Smooth muscle cell (in vitro differentiated cells): ENCODE results near the gene PRDX4. TPM values are rescaled to one million over a fixed set of nuclear protein-coding genes. Genes with fewer than 3 reads are reported as not detected.
A peak's percentile ranks its signal among the peaks of the same experiment; 100 is the strongest.

ENCODE experiments used
- DNase-seq: peaks from one replicate; lab custom pipeline; 2025; ENCODE audit not compliant: unreplicated experiment; lab: John Stamatoyannopoulos, UW
- H2AFZ ChIP-seq: fragments of 200-600 bp; sonication (generic); 2 replicates; pipeline ENCODE4 v1.6.0; 2016; ENCODE audit warnings: antibody characterized with exemption, low read depth, mild to moderate bottlenecking
- H3F3A ChIP-seq: fragments of 200-600 bp; sonication (generic); 2 replicates; pipeline ENCODE4 v1.6.0; 2017; ENCODE audit warnings: antibody characterized with exemption, low read depth
- H3K27ac ChIP-seq: fragments of 200-600 bp; sonication (generic); 2 replicates; pipeline ENCODE4 v1.5.1; 2016; ENCODE audit warnings: low read depth, mild to moderate bottlenecking
- H3K27me3 ChIP-seq: fragments of 200-600 bp; sonication (generic); 2 replicates; pipeline ENCODE4 v1.6.1; 2016; ENCODE audit warnings: low read depth, mild to moderate bottlenecking
- H3K36me3 ChIP-seq: fragments of 200-600 bp; sonication (generic); 2 replicates; pipeline ENCODE4 v1.5.1; 2016; ENCODE audit warnings: low read depth
- H3K4me1 ChIP-seq: fragments of 200-600 bp; sonication (generic); 2 replicates; pipeline ENCODE4 v1.5.1; 2016; ENCODE audit warnings: low read depth
- H3K4me2 ChIP-seq: fragments of 200-600 bp; sonication (generic); 2 replicates; pipeline ENCODE4 v1.6.0; 2016; ENCODE audit warnings: mild to moderate bottlenecking
- H3K4me3 ChIP-seq: fragments of 200-600 bp; sonication (generic); 2 replicates; pipeline ENCODE4 v1.5.1; 2016; ENCODE audit warnings: mild to moderate bottlenecking
- H3K79me2 ChIP-seq: fragments of 200-600 bp; sonication (generic); 2 replicates; pipeline ENCODE4 v1.6.0; 2016; ENCODE audit warnings: low read depth, mild to moderate bottlenecking
- H3K9ac ChIP-seq: fragments of 200-600 bp; sonication (generic); 2 replicates; pipeline ENCODE4 v1.6.0; 2016; ENCODE audit warnings: low read depth
- H3K9me3 ChIP-seq: fragments of 200-600 bp; sonication (generic); replicated peaks from 2 replicates; pipeline ENCODE4 v1.5.1; 2016; ENCODE audit warnings: low read depth
- H4K20me1 ChIP-seq: fragments of 200-600 bp; sonication (generic); 2 replicates; pipeline ENCODE4 v1.6.0; 2016; ENCODE audit warnings: low read depth
- CTCF ChIP-seq: fragments of 200-600 bp; sonication (generic); IDR thresholded peaks from 2 replicates; pipeline ENCODE4 v1.5.1; 2017; ENCODE audit warnings: borderline replicate concordance, mild to moderate bottlenecking, antibody characterized with exemption; ENCODE audit not compliant: insufficient read depth, poor library complexity, severe bottlenecking
- WGBS: methylation state at CpG from one replicate; pipeline ENCODE4 v1.1.7; 2016; ENCODE audit warnings: low lambda C conversion rate; 5-methylcytosine and 5-hydroxymethylcytosine counted together
- polyA plus RNA-seq: library from polyadenylated mRNA; unstranded; fragments of >200 nt; fragmentation: Nextera tagmentation; extraction: Ambion mirVana; gene quantifications from 2 replicates; pipeline ENCODE4 v1.2.1, GENCODE V29; 2016
- total RNA-seq: library from RNA; depleted of rRNA; stranded (reverse); fragments of >200 nt; gene quantifications from 2 replicates; pipeline ENCODE4 v1.2.3, GENCODE V29; 2014

Gene PRDX4
- total and polyA plus RNA-seq, 2 experiments from 2014 or later = 768 to 868 TPM

- 50% methylated on average over 1 of the region's 1 CpG for WGBS
- Histone ChIP-seq H4K20me1 (no peaks in the 10 kb centered on the region), H3K27ac (no peak overlapping the region), H3K9me3 (no peaks in the 10 kb centered on the region), H3K27me3 (no peaks in the 10 kb centered on the region), H3K79me2 (no peaks in the 10 kb centered on the region), H3K4me2 (no peak overlapping the region), H3K4me1 (no peaks in the 10 kb centered on the region), H3K36me3 (no peaks in the 10 kb centered on the region), H2AFZ (no peak overlapping the region), H3K9ac (no peak overlapping the region), H3F3A (no peaks in the 10 kb centered on the region), H3K4me3 (no peak overlapping the region)
- DNase-seq = no peak
- no peak for TF ChIP-seq CTCF
Measured at GRCh38 chrX:23626651-23627050, 40.6 kb upstream of the PRDX4 start.

GRCh38 chrX:23628131-23628530 lies 39.2 kb upstream of the PRDX4 start:
- no peaks in the 10 kb centered on the region for H3K27me3 ChIP-seq
- H2AFZ ChIP-seq = no peak overlapping the region
- H3K36me3 ChIP-seq = no peaks in the 10 kb centered on the region
- no peak overlapping the region for H3K4me3 ChIP-seq
- H4K20me1 ChIP-seq = no peaks in the 10 kb centered on the region
- H3K9ac ChIP-seq = no peak overlapping the region
- H3K4me1 ChIP-seq = no peaks in the 10 kb centered on the region
- TF ChIP-seq CTCF = no peak
- no peak overlapping the region for H3K27ac ChIP-seq
- no peaks in the 10 kb centered on the region for H3K79me2 ChIP-seq
- WGBS = 29% methylated on average over 3 of the region's 3 CpGs
- no peak for DNase-seq
- H3F3A ChIP-seq = no peaks in the 10 kb centered on the region
- H3K4me2 ChIP-seq = no peak overlapping the region
- no peaks in the 10 kb centered on the region for H3K9me3 ChIP-seq

GRCh38 chrX:23631136-23631535 lies 36.2 kb upstream of the PRDX4 start:
- H3K27ac ChIP-seq = no peak overlapping the region
- H3K79me2 ChIP-seq = no peaks in the 10 kb centered on the region
- H3K27me3 ChIP-seq = no peaks in the 10 kb centered on the region
- no peak overlapping the region for H3K9ac ChIP-seq
- no peak overlapping the region for H2AFZ ChIP-seq
- H3K4me3 ChIP-seq = no peak overlapping the region
- 79% methylated on average over 4 of the region's 4 CpGs for WGBS
- no peaks in the 10 kb centered on the region for H3K9me3 ChIP-seq
- no peak for TF ChIP-seq CTCF
- no peaks in the 10 kb centered on the region for H3F3A ChIP-seq
- DNase-seq = no peak
- H4K20me1 ChIP-seq = no peaks in the 10 kb centered on the region
- no peaks in the 10 kb centered on the region for H3K4me1 ChIP-seq
- H3K4me2 ChIP-seq = no peak overlapping the region
- H3K36me3 ChIP-seq = no peaks in the 10 kb centered on the region

- Histone ChIP-seq H3K27me3 (no peaks in the 10 kb centered on the region), H3K27ac (no peak overlapping the region), H3K36me3 (no peaks in the 10 kb centered on the region), H3K79me2 (no peaks in the 10 kb centered on the region), H3K4me1 (no peaks in the 10 kb centered on the region), H3F3A (no peaks in the 10 kb centered on the region), H3K9me3 (no peaks in the 10 kb centered on the region), H3K4me3 (no peak overlapping the region), H4K20me1 (no peaks in the 10 kb centered on the region), H2AFZ (no peak overlapping the region), H3K9ac (no peak overlapping the region), H3K4me2 (no peak overlapping the region)
- peak; percentile 34 for TF ChIP-seq CTCF
- WGBS = 81% methylated on average over 3 of the region's 3 CpGs
- no peak for DNase-seq
Measured at GRCh38 chrX:23633834-23634580, 33.3 kb upstream of the PRDX4 start.
